B cell (primary cell): ENCODE results near the gene HPD.

Experiments
- CTCF ChIP-seq: fragments of 200-600 bp; IDR thresholded peaks from one replicate; pipeline ENCODE4 v1.8.0; 2022; ENCODE audit warnings: antibody characterized with exemption, mild to moderate bottlenecking
- EZH2 ChIP-seq: IDR thresholded peaks from 2 replicates; pipeline ENCODE4 v1.6.1; 2012; ENCODE audit warnings: borderline replicate concordance, low read depth, mild to moderate bottlenecking, moderate library complexity, low read length; ENCODE audit not compliant: insufficient read depth, poor library complexity, severe bottlenecking

GRCh38 chr12:121815263-121815662 lies 43.4 kb downstream of the HPD start:
- TF ChIP-seq CTCF (no peak), EZH2 (no peak)
